Measurements from ENCODE around the gene DENND1A. TPM values are rescaled to one million over a fixed set of nuclear protein-coding genes. Genes with fewer than 3 reads are reported as not detected.

Gene DENND1A
- total RNA-seq, 1 donor from 2014 or later = 12.7 TPM

- H2AFZ ChIP-seq (ENCODE audit: low read depth, low read length) = no peak overlapping the region
- no peak for TF ChIP-seq CTCF (IDR thresholded peaks at IDR 0.05; ENCODE audit: insufficient read depth, low read depth, low read length)
- TF ChIP-seq EZH2 (IDR thresholded peaks at IDR 0.05; ENCODE audit: insufficient read depth, low read length) = no peak
- H3K9ac ChIP-seq (ENCODE audit: low read length) = no peak overlapping the region
- no peaks in the 10 kb centered on the region for H3K4me1 ChIP-seq (ENCODE audit: insufficient read depth, low read length)
- FAIRE-seq = no peak
- H3K4me3 ChIP-seq (ENCODE audit: insufficient read depth, low read depth, low read length) = no peak overlapping the region
- Mint-ChIP-seq H3K9me3 (ENCODE audit: unreplicated experiment) (no peaks in the 10 kb centered on the region), H3K27me3 (ENCODE audit: low read depth, unreplicated experiment) (peaks cover 26% of the 10 kb centered on the region), H3K4me3 (ENCODE audit: unreplicated experiment) (no peak overlapping the region), H3K36me3 (ENCODE audit: low read depth, unreplicated experiment) (peaks cover 6% of the 10 kb centered on the region), H3K4me1 (ENCODE audit: low read depth, unreplicated experiment) (no peaks in the 10 kb centered on the region), H3K27ac (ENCODE audit: unreplicated experiment) (no peak overlapping the region)
- no peaks in the 10 kb centered on the region for H3K79me2 ChIP-seq (ENCODE audit: insufficient read depth, low read length)
- no peaks in the 10 kb centered on the region for H3K36me3 ChIP-seq (ENCODE audit: insufficient read depth, low read length)
- no peaks in the 10 kb centered on the region for H3K9me3 ChIP-seq (ENCODE audit: insufficient read depth, low read depth, low read length)
- no peak for DNase-seq (ENCODE audit: low read depth)
- H4K20me1 ChIP-seq (ENCODE audit: insufficient read depth, low read length) = no peaks in the 10 kb centered on the region
- H3K27me3 ChIP-seq (ENCODE audit: insufficient read depth, low read length) = no peaks in the 10 kb centered on the region
- no peak overlapping the region for H3K4me2 ChIP-seq (ENCODE audit: low read length)
- no peak overlapping the region for H3K27ac ChIP-seq (ENCODE audit: low read depth, low read length)
These were observed 450.8 kb downstream of the DENND1A start for GRCh38 chr9:123478967-123479602.

DNA sequence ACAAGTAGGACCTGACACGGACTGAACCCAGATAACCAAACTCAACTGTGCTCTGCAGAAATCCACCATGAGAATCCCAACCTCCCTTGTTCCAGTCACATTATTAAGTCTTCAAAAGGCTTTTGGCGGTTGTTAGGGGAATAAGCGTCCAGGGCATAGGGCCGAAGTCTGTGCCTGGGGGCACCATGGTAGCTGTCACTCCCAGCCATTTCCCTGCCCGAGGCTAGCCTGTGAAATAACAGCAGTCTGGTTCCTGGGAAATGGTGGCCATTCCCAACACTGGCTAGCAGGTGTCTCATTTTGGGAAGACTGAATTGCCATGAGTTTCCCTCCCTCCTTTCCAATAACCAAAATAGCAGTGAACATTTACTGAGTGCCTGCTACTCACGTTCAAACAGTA, 451.8 kb downstream of the DENND1A start:
- Histone ChIP-seq H3K79me2 (ENCODE audit: insufficient read depth, low read length) (no peaks in the 10 kb centered on the region), H3K27me3 (ENCODE audit: insufficient read depth, low read length) (no peaks in the 10 kb centered on the region), H3K4me1 (ENCODE audit: insufficient read depth, low read length) (no peaks in the 10 kb centered on the region), H3K4me2 (ENCODE audit: low read length) (no peak overlapping the region), H3K36me3 (ENCODE audit: insufficient read depth, low read length) (no peaks in the 10 kb centered on the region), H3K9me3 (ENCODE audit: insufficient read depth, low read depth, low read length) (no peaks in the 10 kb centered on the region), H3K27ac (ENCODE audit: low read depth, low read length) (no peak overlapping the region), H2AFZ (ENCODE audit: low read depth, low read length) (no peak overlapping the region), H3K4me3 (ENCODE audit: insufficient read depth, low read depth, low read length) (no peak overlapping the region), H4K20me1 (ENCODE audit: insufficient read depth, low read length) (no peaks in the 10 kb centered on the region), H3K9ac (ENCODE audit: low read length) (no peak overlapping the region)
- TF ChIP-seq EZH2 (IDR thresholded peaks at IDR 0.05; ENCODE audit: insufficient read depth, low read length) (no peak), CTCF (IDR thresholded peaks at IDR 0.05; ENCODE audit: insufficient read depth, low read depth, low read length) (no peak)
- Mint-ChIP-seq H3K36me3 (ENCODE audit: low read depth, unreplicated experiment) (peaks cover 6% of the 10 kb centered on the region), H3K4me3 (ENCODE audit: unreplicated experiment) (no peak overlapping the region), H3K4me1 (ENCODE audit: low read depth, unreplicated experiment) (no peaks in the 10 kb centered on the region), H3K9me3 (ENCODE audit: unreplicated experiment) (no peaks in the 10 kb centered on the region), H3K27me3 (ENCODE audit: low read depth, unreplicated experiment) (peaks cover 24% of the 10 kb centered on the region), H3K27ac (ENCODE audit: unreplicated experiment) (no peak overlapping the region)
- FAIRE-seq (no peak), DNase-seq (ENCODE audit: low read depth) (no peak)

DNA sequence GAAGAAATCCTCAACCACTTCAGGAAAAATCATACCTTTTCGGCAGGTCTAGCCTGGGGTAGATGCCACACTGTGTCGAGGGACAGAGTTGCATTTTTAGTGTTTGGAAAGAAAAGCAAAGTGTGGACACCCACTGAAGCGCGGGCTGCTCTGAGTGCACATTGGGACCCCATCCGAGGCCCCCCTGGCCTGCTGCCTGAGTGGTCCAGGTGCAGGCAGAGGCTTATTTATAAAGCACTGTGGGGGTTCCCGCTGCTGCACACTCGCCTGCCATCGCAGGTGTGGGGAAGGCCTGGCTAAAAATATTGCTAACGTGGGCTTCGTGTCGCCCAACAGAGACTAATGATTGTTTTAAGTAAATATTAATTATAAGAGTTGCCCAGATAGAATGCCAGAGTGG, 454.5 kb downstream of the DENND1A start:
- H3K36me3 ChIP-seq (ENCODE audit: insufficient read depth, low read length) = no peaks in the 10 kb centered on the region
- TF ChIP-seq CTCF (IDR thresholded peaks at IDR 0.05; ENCODE audit: insufficient read depth, low read depth, low read length) (no peak), EZH2 (IDR thresholded peaks at IDR 0.05; ENCODE audit: insufficient read depth, low read length) (no peak)
- no peaks in the 10 kb centered on the region for H4K20me1 ChIP-seq (ENCODE audit: insufficient read depth, low read length)
- Mint-ChIP-seq H3K27ac (ENCODE audit: unreplicated experiment) (no peak overlapping the region), H3K27me3 (ENCODE audit: low read depth, unreplicated experiment) (peaks cover 30% of the 10 kb centered on the region), H3K9me3 (ENCODE audit: unreplicated experiment) (no peaks in the 10 kb centered on the region), H3K4me3 (ENCODE audit: unreplicated experiment) (no peak overlapping the region), H3K4me1 (ENCODE audit: low read depth, unreplicated experiment) (no peaks in the 10 kb centered on the region), H3K36me3 (ENCODE audit: low read depth, unreplicated experiment) (peaks cover 3% of the 10 kb centered on the region)
- H3K27me3 ChIP-seq (ENCODE audit: insufficient read depth, low read length) = no peaks in the 10 kb centered on the region
- H3K27ac ChIP-seq (ENCODE audit: low read depth, low read length) = no peak overlapping the region
- H2AFZ ChIP-seq (ENCODE audit: low read depth, low read length) = no peak overlapping the region
- no peaks in the 10 kb centered on the region for H3K4me1 ChIP-seq (ENCODE audit: insufficient read depth, low read length)
- no peak overlapping the region for H3K4me3 ChIP-seq (ENCODE audit: insufficient read depth, low read depth, low read length)
- DNase-seq (ENCODE audit: low read depth) (no peak), FAIRE-seq (no peak)
- H3K4me2 ChIP-seq (ENCODE audit: low read length) = no peak overlapping the region
- no peaks in the 10 kb centered on the region for H3K79me2 ChIP-seq (ENCODE audit: insufficient read depth, low read length)
- no peaks in the 10 kb centered on the region for H3K9me3 ChIP-seq (ENCODE audit: insufficient read depth, low read depth, low read length)
- no peak overlapping the region for H3K9ac ChIP-seq (ENCODE audit: low read length)

Data from astrocyte (in vitro differentiated cells and primary cell).